WI38 (cell line): ENCODE data around the gene CCNYL1.

Experiments used
- H3K4me3 ChIP-seq: 2 replicates; pipeline ENCODE4 v1.5.1; 2011; ENCODE audit warnings: low read depth, mild to moderate bottlenecking, control low read depth, low read length
- CTCF ChIP-seq: IDR thresholded peaks from 2 replicates; pipeline ENCODE4 v1.5.1; 2012; ENCODE audit warnings: low read depth, mild to moderate bottlenecking, control low read depth, low read length

CCNYL1 gene

GRCh38 chr2:207710814-207711740 is at the start of gene CCNYL1:
Gene CCNYL1 (plus strand): TSS chr2:207711640. CDS start chr2:207711897, 257 bp downstream.
- no peak for TF ChIP-seq CTCF
- peak within 1 kb of the TSS; percentile 92 for H3K4me3 ChIP-seq

DNA sequence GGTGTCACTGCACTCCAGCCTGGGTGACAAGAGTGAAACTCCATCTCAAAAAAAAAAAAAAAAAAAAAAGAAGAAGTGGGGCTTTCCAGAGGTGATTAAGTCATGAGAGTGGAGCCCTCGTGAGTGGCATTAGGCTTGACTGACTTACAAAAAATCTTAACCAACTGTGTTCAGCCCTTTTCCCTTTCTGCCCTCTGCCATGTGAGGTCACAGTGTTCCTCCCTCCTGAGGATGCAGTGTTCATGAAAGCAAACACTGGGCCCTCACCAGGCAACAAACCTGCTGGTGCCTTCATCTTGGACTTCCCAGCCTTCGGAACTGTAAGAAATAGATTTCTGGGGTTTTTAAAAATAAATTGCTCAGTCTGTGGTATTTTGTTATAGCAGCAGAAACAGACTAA is 49.2 kb upstream of the CCNYL1 start:
- H3K4me3 ChIP-seq = no peak overlapping the region
- TF ChIP-seq CTCF = no peak

DNA sequence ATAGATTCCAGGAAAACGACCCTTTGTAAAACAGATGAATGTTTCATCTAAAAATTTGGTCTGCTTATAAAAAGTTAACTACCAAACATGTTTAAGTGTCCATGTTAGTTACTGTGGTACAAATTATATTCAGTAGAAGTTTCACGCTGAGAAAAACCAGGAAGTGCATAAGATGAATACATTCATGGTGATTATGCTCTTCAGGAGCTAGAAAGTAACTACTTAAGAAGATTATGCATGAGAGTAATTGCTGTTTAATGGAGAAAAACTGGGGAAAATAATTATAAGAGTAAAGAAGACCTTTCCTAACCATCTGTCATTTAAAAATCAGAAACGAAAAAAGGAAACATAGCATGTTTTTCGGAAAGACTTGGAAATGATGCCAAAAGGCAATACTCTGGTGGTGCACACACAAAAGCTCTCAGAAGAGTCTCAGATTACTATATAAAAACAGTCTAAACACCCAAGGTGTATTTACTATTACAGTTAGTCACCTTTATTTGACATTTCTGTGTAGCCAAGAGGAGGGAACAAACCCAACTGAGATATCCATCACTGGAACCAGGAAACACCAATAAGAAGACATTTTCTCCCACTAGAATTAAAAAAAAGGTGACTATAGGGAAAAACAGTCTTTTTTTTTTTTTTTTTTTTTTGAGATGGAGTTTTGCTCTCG is 47.4 kb upstream of the CCNYL1 start:
- no peak overlapping the region for H3K4me3 ChIP-seq
- no peak for TF ChIP-seq CTCF

DNA sequence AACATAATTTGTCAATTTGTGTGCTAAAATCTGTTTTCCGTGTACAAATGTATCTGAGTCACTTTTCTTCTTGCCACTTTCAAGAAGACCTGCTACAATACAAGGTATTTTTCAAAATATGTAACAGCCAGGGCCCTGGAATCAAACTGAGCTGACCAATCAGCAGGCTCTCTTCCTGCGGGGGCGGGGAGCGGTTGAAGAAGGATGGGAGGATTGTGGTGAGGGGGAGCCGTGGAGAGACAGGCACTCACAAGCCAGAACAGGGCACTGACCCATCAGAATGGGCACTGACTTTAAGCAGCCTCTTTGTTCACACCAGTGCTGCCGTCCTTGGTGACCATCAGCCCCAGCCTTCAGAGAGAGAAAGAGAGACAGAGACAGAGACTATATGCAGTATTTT is 40.6 kb upstream of the CCNYL1 start:
- no peak overlapping the region for H3K4me3 ChIP-seq

GRCh38 chr2:207673431-207673830 is 38.0 kb upstream of the CCNYL1 start:
- no peak overlapping the region for H3K4me3 ChIP-seq
- TF ChIP-seq CTCF = no peak

More for the DNA sequence above, 40.6 kb upstream of the CCNYL1 start:
- no peak for TF ChIP-seq CTCF

DNA sequence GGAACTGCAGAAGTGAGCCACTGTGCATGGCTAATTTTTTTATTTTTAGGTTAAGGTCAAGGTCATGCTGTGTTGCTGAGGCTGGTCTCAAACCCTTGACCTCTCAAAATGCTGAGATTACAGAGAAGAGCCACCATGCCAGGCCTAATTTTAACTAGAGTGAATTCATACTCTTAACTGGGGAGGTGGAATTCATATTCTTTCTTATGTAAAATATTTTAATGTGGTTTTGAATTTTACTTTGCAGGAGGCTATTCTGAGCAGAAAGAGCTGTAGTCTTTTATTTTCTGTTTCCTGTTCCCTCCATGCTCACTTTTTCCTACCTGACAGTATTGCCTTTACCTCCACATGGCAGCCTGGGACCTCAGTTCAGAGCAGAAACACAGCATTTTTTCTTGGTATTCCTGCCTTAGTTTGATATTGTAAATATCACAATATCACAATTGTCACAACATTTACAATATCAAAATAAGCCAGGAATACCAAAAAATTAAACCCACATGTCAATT is 37.1 kb upstream of the CCNYL1 start:
- no peak overlapping the region for H3K4me3 ChIP-seq
- TF ChIP-seq CTCF = no peak

GRCh38 chr2:207674826-207675225 is 36.6 kb upstream of the CCNYL1 start:
- no peak overlapping the region for H3K4me3 ChIP-seq
- no peak for TF ChIP-seq CTCF
